Measurements from ENCODE around the gene RBM26. TPM values are rescaled to one million over a fixed set of nuclear protein-coding genes. Genes with fewer than 3 reads are reported as not detected.

RBM26 gene
- total and polyA plus RNA-seq, 12 donors: 7.5 to 46.8 (median 24.5) TPM

DNA sequence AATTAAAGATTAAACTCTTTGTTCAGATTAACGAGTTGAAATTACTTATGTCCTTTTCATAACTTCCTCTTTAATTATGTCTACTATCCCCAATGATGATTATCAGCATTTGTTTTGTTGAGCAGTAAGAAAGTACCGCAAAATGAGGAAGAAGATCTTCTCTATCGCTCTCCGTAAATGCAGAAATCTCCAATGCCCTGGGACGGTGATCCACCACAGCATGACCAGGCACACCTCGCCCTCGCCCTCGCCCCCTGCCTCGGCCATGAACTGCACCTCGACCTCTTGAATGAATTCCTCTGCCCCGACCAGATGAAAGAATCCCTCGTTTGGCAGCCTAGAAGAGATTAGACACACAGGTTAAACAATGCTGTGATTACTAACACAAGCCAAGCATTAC, 69.1 kb downstream of the RBM26 start:
- TF ChIP-seq, protein P1, sequence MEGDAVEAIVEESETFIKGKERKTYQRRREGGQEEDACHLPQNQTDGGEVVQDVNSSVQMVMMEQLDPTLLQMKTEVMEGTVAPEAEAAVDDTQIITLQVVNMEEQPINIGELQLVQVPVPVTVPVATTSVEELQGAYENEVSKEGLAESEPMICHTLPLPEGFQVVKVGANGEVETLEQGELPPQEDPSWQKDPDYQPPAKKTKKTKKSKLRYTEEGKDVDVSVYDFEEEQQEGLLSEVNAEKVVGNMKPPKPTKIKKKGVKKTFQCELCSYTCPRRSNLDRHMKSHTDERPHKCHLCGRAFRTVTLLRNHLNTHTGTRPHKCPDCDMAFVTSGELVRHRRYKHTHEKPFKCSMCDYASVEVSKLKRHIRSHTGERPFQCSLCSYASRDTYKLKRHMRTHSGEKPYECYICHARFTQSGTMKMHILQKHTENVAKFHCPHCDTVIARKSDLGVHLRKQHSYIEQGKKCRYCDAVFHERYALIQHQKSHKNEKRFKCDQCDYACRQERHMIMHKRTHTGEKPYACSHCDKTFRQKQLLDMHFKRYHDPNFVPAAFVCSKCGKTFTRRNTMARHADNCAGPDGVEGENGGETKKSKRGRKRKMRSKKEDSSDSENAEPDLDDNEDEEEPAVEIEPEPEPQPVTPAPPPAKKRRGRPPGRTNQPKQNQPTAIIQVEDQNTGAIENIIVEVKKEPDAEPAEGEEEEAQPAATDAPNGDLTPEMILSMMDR (IDR thresholded peaks at IDR 0.05): no peak
- intact Hi-C loops (cut with DNase I): no loop called here
- DNase-seq: no peak
- no peak for ATAC-seq
- Histone ChIP-seq H3K9me3 (no peaks in the 10 kb centered on the region), H3K36me3 (peaks cover 0 to 100% (median 42%) of the 10 kb centered on the region in 9 donors), H3K4me1 (no peaks in the 10 kb centered on the region), H3K27me3 (no peaks in the 10 kb centered on the region), H3K4me3 (no peak overlapping the region), H3K27ac (no peak overlapping the region)
- 79 to 87% methylated on average over 12 of the region's 12 CpGs for WGBS, 2 donors

DNA sequence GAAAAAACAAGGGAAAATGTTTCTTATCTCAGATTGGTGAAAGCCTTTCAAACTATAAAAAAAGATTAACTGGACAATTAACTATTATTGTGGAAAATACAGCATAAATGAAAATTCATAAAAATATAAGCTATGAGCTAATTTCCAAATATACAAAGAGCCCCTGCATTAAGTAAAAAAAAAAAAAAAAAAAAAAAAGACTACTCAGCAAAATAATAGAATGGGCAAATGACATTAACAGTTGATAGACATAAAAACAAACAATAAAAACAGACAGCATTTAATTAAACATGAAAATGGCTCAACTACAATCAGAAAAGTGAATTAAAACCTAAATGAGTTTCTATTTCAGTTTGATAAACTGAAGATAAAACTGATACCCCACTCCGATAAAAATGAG, 77.5 kb downstream of the RBM26 start:
- Histone ChIP-seq H3K36me3 (peaks cover 0 to 98% (median 9%) of the 10 kb centered on the region in 9 donors), H3K27me3 (no peaks in the 10 kb centered on the region), H3K4me3 (no peak overlapping the region), H3K9me3 (no peaks in the 10 kb centered on the region), H3K27ac (no peak overlapping the region), H3K4me1 (no peaks in the 10 kb centered on the region)
- no peak for ATAC-seq
- DNase-seq: no peak
- TF ChIP-seq, protein P1 (IDR thresholded peaks at IDR 0.05): no peak
- 93 to 96% methylated on average over 1 of the region's 1 CpG for WGBS, 2 donors
- intact Hi-C loops (cut with DNase I): no loop called here

DNA sequence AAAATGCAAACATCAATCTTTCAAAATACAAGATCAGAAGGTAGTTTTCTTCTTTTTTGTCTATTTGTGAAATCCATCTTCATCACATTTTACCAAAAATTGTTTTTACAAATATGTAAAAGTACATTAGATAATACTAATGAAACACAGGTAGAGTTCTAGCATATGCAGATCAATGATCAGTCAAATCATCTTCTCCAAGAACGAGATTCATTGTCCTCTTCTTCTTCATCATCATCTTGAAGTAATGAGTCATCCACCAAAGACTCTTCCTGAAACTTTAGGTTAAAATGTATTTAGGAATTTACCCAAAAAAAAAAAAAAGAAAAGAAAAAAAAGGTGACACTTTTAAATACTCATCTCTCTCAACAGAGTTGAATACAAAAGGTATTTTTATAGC, 85.6 kb downstream of the RBM26 start:
- Histone ChIP-seq H3K4me1 (peaks cover 0 to 3% (median 0%) of the 10 kb centered on the region in 9 donors), H3K4me3 (no peak overlapping the region), H3K27me3 (no peaks in the 10 kb centered on the region), H3K9me3 (no peaks in the 10 kb centered on the region), H3K27ac (no peak overlapping the region), H3K36me3 (peaks cover 0 to 81% (median 8%) of the 10 kb centered on the region in 9 donors)
- ATAC-seq (no peak), DNase-seq (no peak)
- TF ChIP-seq, protein P1 (IDR thresholded peaks at IDR 0.05): no peak
- intact Hi-C loops (cut with DNase I): no loop called here
- WGBS, 2 donors: 96 to 97% methylated on average over 1 of the region's 1 CpG

DNA sequence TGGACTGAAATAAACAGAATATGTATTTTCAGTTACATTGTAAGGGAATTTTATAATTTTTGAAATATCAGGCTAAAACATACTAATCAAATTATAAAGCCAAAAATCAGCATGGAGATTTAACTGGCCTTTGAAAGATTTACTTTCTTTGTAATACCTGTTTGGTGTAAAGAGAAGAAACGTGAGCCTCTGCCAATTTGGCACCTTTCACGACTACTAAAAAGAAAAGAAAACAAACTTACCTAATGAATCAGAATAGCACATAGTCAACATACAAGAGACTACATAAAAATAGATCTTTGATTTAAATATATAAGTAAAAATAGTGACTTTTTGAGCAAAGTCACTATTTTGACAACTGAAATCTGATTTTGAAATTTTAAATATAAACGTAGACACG, 87.4 kb downstream of the RBM26 start:
- TF ChIP-seq, protein P1 (IDR thresholded peaks at IDR 0.05): no peak
- DNase-seq (no peak), ATAC-seq (no peak)
- Histone ChIP-seq H3K4me3 (no peak overlapping the region), H3K27ac (no peak overlapping the region), H3K9me3 (no peaks in the 10 kb centered on the region), H3K4me1 (peaks cover 0 to 14% (median 4%) of the 10 kb centered on the region in 9 donors), H3K36me3 (peaks cover 0 to 76% (median 8%) of the 10 kb centered on the region in 9 donors), H3K27me3 (no peaks in the 10 kb centered on the region)
- 82 to 88% methylated on average over 4 of the region's 4 CpGs for WGBS, 2 donors
- intact Hi-C loops (cut with DNase I): no loop called here

Data from heart right ventricle (tissue), 16 donors.